Gastrocnemius medialis (tissue), 4 donors: ENCODE results near the gene EDC4.

Experiments
- POLR2A ChIP-seq, 2 donors: fragments of 450-650 bp; IDR thresholded peaks; one replicate each; pipeline ENCODE4 v1.6.1; 2017; ENCODE audit warnings: antibody characterized with exemption in 2 of 2, mild to moderate bottlenecking in 2 of 2, moderate library complexity in 2 of 2
- TF ChIP-seq, protein P1 (sequence below), 5 experiments: fragments of 450-650 bp in 3 of 5; fragments of 200-600 bp in 2 of 5; sonication (generic) in 2 of 5; IDR thresholded peaks in 4 of 5; conservative IDR thresholded peaks in 1 of 5; 1 replicate in 4 of 5; 2 replicates in 1 of 5; pipeline ENCODE4 v1.5.1; 2016 to 2019; ENCODE audit warnings: antibody characterized with exemption in 5 of 5, mild to moderate bottlenecking in 3 of 5, moderate library complexity in 3 of 5

DNA sequence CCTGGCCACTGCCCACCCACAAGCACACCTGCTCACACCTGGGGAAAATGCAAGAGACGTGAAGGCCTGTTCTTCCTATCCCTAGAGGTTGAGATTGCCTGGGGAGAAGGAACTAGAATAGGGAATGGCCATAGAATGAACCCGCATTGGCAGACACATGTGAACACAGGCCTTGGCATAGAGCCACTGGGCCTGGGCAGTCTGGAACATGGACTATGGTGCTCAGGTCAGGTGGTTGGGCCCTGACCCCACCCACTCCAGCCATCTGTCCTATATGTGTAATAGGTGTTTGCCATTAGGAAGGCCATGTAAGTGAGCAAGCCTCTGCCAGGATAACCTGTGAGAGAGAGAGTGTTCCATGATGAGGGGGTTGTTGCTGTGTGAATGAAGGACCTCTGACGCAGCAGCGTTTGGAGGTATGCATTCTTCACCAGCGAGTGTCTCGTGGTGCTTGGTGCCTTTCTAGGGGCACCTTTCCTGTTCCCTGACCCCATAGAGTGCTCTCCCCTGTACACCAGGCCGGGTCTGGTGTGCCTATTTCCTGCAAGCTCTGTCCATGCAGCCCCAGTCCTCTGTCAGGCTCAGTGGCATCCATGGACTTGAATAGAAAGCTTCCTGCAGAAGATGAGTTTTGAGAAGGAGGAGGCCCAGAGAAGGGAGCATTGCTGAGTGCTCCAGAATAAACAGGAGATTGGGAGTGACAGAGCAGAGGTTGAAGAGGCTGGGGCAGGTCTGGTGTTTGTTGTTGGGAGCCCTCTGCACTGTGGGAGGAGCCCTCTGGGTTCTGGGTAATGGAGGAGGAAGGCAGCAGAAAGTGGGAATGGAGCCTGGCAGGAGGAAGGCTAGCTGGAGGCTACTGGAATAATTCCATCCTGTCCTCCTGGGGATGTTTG is 43.2 kb downstream of the EDC4 start:
- TF ChIP-seq, protein P1, sequence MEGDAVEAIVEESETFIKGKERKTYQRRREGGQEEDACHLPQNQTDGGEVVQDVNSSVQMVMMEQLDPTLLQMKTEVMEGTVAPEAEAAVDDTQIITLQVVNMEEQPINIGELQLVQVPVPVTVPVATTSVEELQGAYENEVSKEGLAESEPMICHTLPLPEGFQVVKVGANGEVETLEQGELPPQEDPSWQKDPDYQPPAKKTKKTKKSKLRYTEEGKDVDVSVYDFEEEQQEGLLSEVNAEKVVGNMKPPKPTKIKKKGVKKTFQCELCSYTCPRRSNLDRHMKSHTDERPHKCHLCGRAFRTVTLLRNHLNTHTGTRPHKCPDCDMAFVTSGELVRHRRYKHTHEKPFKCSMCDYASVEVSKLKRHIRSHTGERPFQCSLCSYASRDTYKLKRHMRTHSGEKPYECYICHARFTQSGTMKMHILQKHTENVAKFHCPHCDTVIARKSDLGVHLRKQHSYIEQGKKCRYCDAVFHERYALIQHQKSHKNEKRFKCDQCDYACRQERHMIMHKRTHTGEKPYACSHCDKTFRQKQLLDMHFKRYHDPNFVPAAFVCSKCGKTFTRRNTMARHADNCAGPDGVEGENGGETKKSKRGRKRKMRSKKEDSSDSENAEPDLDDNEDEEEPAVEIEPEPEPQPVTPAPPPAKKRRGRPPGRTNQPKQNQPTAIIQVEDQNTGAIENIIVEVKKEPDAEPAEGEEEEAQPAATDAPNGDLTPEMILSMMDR (IDR thresholded peaks at IDR 0.05 in 4 of 5, conservative IDR thresholded peaks at IDR 0.05 in 1 of 5) = no peak
- TF ChIP-seq POLR2A (IDR thresholded peaks at IDR 0.05) = no peak
